ENCODE results near the gene LGALS4. TPM values are rescaled to one million over a fixed set of nuclear protein-coding genes. Genes with fewer than 3 reads are reported as not detected.

The LGALS4 gene
- total and polyA plus RNA-seq, 10 donors = 1.1 to 9.6 (median 3.1) TPM

DNA sequence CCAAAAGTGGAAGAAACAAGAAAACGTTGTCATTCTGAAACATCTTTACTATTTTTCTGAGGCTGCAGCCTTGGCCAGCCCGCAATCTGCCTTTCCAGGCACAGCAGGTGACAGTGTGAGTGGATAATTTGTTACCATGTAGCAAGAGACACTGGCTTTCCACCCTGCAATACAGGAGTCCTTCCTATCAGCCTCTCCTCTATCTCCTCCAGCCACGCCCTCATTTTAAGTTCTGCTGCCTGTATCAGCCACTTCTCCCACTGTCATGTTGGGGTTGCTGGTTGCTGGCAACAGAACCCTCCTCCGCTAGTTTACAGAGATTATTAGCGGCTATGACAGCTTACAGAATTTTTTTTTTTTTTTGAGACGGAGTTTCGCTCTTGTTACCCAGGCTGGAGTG, 31.7 kb downstream of the LGALS4 start:
- intact Hi-C loops (cut with DNase I; ENCODE audit: low total_unique reads) = no loop called here
- Histone ChIP-seq H3K4me3 (no peak overlapping the region), H3K36me3 (no peaks in the 10 kb centered on the region), H3K27ac (peak overlapping the region in 2 of 8 donors; percentile 76 to 79), H3K9me3 (no peaks in the 10 kb centered on the region), H3K4me1 (peaks cover 0 to 14% (median 0%) of the 10 kb centered on the region in 6 donors), H3K27me3 (replicated peaks in 1 of 7) (peaks cover 0 to 4% (median 0%) of the 10 kb centered on the region in 7 donors)
- TF ChIP-seq, protein P1, sequence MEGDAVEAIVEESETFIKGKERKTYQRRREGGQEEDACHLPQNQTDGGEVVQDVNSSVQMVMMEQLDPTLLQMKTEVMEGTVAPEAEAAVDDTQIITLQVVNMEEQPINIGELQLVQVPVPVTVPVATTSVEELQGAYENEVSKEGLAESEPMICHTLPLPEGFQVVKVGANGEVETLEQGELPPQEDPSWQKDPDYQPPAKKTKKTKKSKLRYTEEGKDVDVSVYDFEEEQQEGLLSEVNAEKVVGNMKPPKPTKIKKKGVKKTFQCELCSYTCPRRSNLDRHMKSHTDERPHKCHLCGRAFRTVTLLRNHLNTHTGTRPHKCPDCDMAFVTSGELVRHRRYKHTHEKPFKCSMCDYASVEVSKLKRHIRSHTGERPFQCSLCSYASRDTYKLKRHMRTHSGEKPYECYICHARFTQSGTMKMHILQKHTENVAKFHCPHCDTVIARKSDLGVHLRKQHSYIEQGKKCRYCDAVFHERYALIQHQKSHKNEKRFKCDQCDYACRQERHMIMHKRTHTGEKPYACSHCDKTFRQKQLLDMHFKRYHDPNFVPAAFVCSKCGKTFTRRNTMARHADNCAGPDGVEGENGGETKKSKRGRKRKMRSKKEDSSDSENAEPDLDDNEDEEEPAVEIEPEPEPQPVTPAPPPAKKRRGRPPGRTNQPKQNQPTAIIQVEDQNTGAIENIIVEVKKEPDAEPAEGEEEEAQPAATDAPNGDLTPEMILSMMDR (IDR thresholded peaks at IDR 0.05 in 8 of 11, conservative IDR thresholded peaks at IDR 0.05 in 3 of 11) = no peak
- TF ChIP-seq POLR2A (IDR thresholded peaks at IDR 0.05) = no peak
- WGBS, 5 donors = 71 to 82% (median 77%) methylated on average over 7 of the region's 7 CpGs
- DNase-seq = no peak

- no peak for TF ChIP-seq POLR2A (IDR thresholded peaks at IDR 0.05)
- TF ChIP-seq, protein P1 (IDR thresholded peaks at IDR 0.05 in 8 of 11, conservative IDR thresholded peaks at IDR 0.05 in 3 of 11) = no peak
- H3K27ac ChIP-seq = peak overlapping the region in 4 of 8 donors; percentile 76 to 80 (median 78)
- WGBS, 5 donors = 81 to 93% (median 85%) methylated on average over 7 of the region's 7 CpGs
- H3K4me3 ChIP-seq = no peak overlapping the region
- DNase-seq = peak; percentile 27
- peaks cover 0 to 4% (median 0%) of the 10 kb centered on the region in 7 donors for H3K27me3 ChIP-seq (replicated peaks in 1 of 7)
- no peaks in the 10 kb centered on the region for H3K9me3 ChIP-seq
- intact Hi-C loops (cut with DNase I; ENCODE audit: low total_unique reads) = no loop called here
- H3K4me1 ChIP-seq = peaks cover 0 to 14% (median 0%) of the 10 kb centered on the region in 6 donors
- H3K36me3 ChIP-seq = no peaks in the 10 kb centered on the region
These were observed 32.3 kb downstream of the LGALS4 start for GRCh38 chr19:38780443-38780842.

- H3K4me1 ChIP-seq = peaks cover 0 to 18% (median 0%) of the 10 kb centered on the region in 6 donors
- 47 to 74% (median 62%) methylated on average over 7 of the region's 7 CpGs for WGBS, 5 donors
These were observed 34.0 kb downstream of the LGALS4 start for GRCh38 chr19:38778733-38779132.

DNA sequence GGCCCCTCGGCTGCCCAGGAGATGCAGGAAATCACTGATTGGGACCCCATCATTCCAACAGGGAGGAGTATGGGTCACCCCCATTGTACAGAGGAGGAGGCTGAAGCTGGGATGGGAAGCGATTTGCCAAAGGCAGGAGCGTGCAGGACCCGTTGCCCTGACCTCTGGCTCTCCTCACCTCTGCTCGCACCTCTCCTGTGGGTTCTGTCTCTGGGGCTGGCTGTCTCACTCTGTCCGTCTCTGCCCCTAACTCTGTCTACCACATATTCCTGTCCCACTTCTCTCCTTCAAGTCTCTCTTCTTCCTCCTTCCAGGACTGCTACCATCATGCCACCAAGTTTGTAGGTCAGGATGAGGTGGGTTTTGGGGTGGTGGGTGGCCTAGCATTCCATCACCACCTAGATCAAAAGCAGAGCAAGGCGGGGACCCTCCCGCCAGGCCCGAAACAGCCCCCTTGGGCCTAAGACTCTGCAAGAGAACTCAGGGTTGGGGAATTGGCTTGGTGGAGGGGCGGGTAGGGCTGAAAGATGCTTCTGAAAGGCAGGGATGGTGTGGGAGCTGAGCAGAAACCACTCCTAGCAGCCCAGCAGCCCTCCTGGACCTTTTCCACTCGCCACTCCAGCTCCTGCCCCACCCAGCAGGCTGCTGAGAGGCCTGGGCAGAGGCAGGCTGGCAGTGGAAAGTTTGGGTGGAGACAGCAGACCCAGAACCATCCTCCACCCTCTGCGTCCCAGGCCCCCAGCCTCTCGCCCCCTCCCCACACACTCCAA, 38.4 kb downstream of the LGALS4 start:
- H3K27ac ChIP-seq = peak overlapping the region in 3 of 8 donors; percentile 28 to 57 (median 44)
- no peaks in the 10 kb centered on the region for H3K36me3 ChIP-seq
- no peaks in the 10 kb centered on the region for H3K27me3 ChIP-seq (replicated peaks in 1 of 7)
- intact Hi-C loops (cut with DNase I; ENCODE audit: low total_unique reads) = loop anchor here (2.0 to 10.0 kb wide), 2 partner anchors 38 to 50 kb away; no protein-coding TSS in a partner anchor
- H3K4me1 ChIP-seq = peaks cover 0 to 28% (median 8%) of the 10 kb centered on the region in 6 donors
- no peak overlapping the region for H3K4me3 ChIP-seq
- DNase-seq = no peak
- no peaks in the 10 kb centered on the region for H3K9me3 ChIP-seq
- TF ChIP-seq, protein P1 (IDR thresholded peaks at IDR 0.05 in 8 of 11, conservative IDR thresholded peaks at IDR 0.05 in 3 of 11) = no peak
- TF ChIP-seq POLR2A (IDR thresholded peaks at IDR 0.05) (no peak), POLR2AphosphoS5 (IDR thresholded peaks at IDR 0.05) (no peak)
- WGBS, 5 donors = 68 to 84% (median 80%) methylated on average over 13 of the region's 13 CpGs

More at GRCh38 chr19:38778733-38779132, 34.0 kb downstream of the LGALS4 start:
- peak; percentile 49 to 79 (median 68) for TF ChIP-seq POLR2AphosphoS5 (IDR thresholded peaks at IDR 0.05)
- TF ChIP-seq, protein P1 (IDR thresholded peaks at IDR 0.05 in 8 of 11, conservative IDR thresholded peaks at IDR 0.05 in 3 of 11) = no peak
- Histone ChIP-seq H3K9me3 (no peaks in the 10 kb centered on the region), H3K4me3 (no peak overlapping the region), H3K27me3 (replicated peaks in 1 of 7) (peaks cover 0 to 4% (median 0%) of the 10 kb centered on the region in 7 donors), H3K27ac (peak overlapping the region in 7 of 8 donors; percentile 47 to 80 (median 76)), H3K36me3 (no peaks in the 10 kb centered on the region)
- intact Hi-C loops (cut with DNase I; ENCODE audit: low total_unique reads) = loop anchor here (10.0 kb wide), 1 partner anchor 46 kb away; no protein-coding TSS in a partner anchor
- DNase-seq = peak; percentile 88

Measured in spleen (tissue), 11 donors.